ENCODE results near the gene TANGO2. TPM values are rescaled to one million over a fixed set of nuclear protein-coding genes. Genes with fewer than 3 reads are reported as not detected.

TANGO2 gene
- total and polyA plus RNA-seq, 9 of the 15 experiments (the other 6 are each of a cell fraction or from before 2014, with no cell fraction given) = 15.5 to 94.9 (median 70.1) TPM

GRCh38 chr22:20091690-20092476 lies 71.0 kb downstream of the TANGO2 start:
- no peak overlapping the region for H2AFZ ChIP-seq (ENCODE audit: low read depth, low read length)
- H3K79me2 ChIP-seq (ENCODE audit: control insufficient read depth, insufficient read depth, low read length) = peaks cover 69% of the 10 kb centered on the region
- no peaks in the 10 kb centered on the region for H3K27me3 ChIP-seq (ENCODE audit: control insufficient read depth in 2 of 2, insufficient read depth in 2 of 2, low read length in 2 of 2)
- H3K4me1 ChIP-seq (replicated peaks in 1 of 2; ENCODE audit: control insufficient read depth in 2 of 2, insufficient read depth in 2 of 2, low read length in 2 of 2) = peaks cover 0 to 7% of the 10 kb centered on the region in 2 experiments; a peak in 2 of 5 replicates
- in situ Hi-C loops (cut with MboI) (no loop called here), intact Hi-C loops (cut with micrococcal nuclease) (no loop called here)
- no peak overlapping the region for H3K4me3 ChIP-seq
- peaks cover 99% of the 10 kb centered on the region for H3K36me3 ChIP-seq (ENCODE audit: control insufficient read depth, insufficient read depth, low read length)
- H3K27ac ChIP-seq (ENCODE audit: extremely low read depth, low read depth, low read length) = no peak overlapping the region
- CTCF ChIA-PET (ENCODE audit: low intra/inter-chr PET ratio) = interaction anchor here (0.6 kb wide), 1 partner anchor 64 kb away, joined by 3 read pairs; no protein-coding TSS in a partner anchor
- POLR2A ChIA-PET = interaction anchor here (0.6 to 19.4 kb wide), 5 partner anchors 9 to 368 kb away, joined by 3 to 513 read pairs (median 4); partner anchors contain the start of genes DGCR8, GP1BB, RANBP1 and TANGO2
- H3K9me1 ChIP-seq (ENCODE audit: control insufficient read depth, insufficient read depth, low read length) = no peaks in the 10 kb centered on the region
- no peak overlapping the region for H3K4me2 ChIP-seq (ENCODE audit: insufficient read depth, low read length)
- BruUV-seq (replicated peaks) = no TSS peak
- H3K9ac ChIP-seq (ENCODE audit: insufficient read depth in 1 of 2, low read depth in 2 of 2, low read length in 2 of 2) = peak overlapping the region in 1 of 2 experiments; percentile 22; a peak in 1 of 4 replicates
- peaks cover 10% of the 10 kb centered on the region; the same call in 1 of the 2 replicates for H4K20me1 ChIP-seq (replicated peaks; ENCODE audit: control insufficient read depth, insufficient read depth, low read length)
- ATAC-seq (no peak), FAIRE-seq (no peak), DNase-seq (ENCODE audit: extremely low read depth in 1 of 4, low spot score in 3 of 4) (no peak)
- TF ChIP-seq WHSC1 (IDR thresholded peaks at IDR 0.05; ENCODE audit: low read length) (peak; percentile 15), KLF6 (CRISPR knock-in tag; IDR thresholded peaks at IDR 0.05; ENCODE audit: borderline replicate concordance) (no peak), POLR2A (conservative IDR thresholded peaks at IDR 0.05) (peak; percentile 52; the same call in 1 of the 2 replicates)
- WGBS (ENCODE audit: insufficient coverage, low coverage, missing lambda C conversion rate) = 95% methylated on average over 16 of the region's 16 CpGs
- H3K9me3 ChIP-seq (replicated peaks; ENCODE audit: control insufficient read depth, insufficient read depth, low read depth, low read length) = no peaks in the 10 kb centered on the region; the same call in 1 of the 2 replicates

- no peak overlapping the region for H2AFZ ChIP-seq (ENCODE audit: low read depth, low read length)
- 91% methylated on average over 11 of the region's 11 CpGs for WGBS (ENCODE audit: insufficient coverage, low coverage, missing lambda C conversion rate)
- peaks cover 99% of the 10 kb centered on the region for H3K36me3 ChIP-seq (ENCODE audit: control insufficient read depth, insufficient read depth, low read length)
- H3K9me1 ChIP-seq (ENCODE audit: control insufficient read depth, insufficient read depth, low read length) = no peaks in the 10 kb centered on the region
- peaks cover 0 to 7% of the 10 kb centered on the region in 2 experiments; a peak in 2 of 5 replicates for H3K4me1 ChIP-seq (replicated peaks in 1 of 2; ENCODE audit: control insufficient read depth in 2 of 2, insufficient read depth in 2 of 2, low read length in 2 of 2)
- ChIA-PET CTCF (ENCODE audit: low intra/inter-chr PET ratio) (interaction anchor here (0.6 kb wide), 1 partner anchor 64 kb away, joined by 3 read pairs; no protein-coding TSS in a partner anchor), POLR2A (interaction anchor here (1.6 to 19.4 kb wide), 3 partner anchors 10 to 71 kb away, joined by 4 to 513 read pairs (median 145); partner anchors contain the start of genes DGCR8, RANBP1, TANGO2 and TRMT2A)
- no peak overlapping the region for H3K4me3 ChIP-seq
- no TSS peak for BruUV-seq (replicated peaks)
- no peaks in the 10 kb centered on the region; the same call in 1 of the 2 replicates for H3K9me3 ChIP-seq (replicated peaks; ENCODE audit: control insufficient read depth, insufficient read depth, low read depth, low read length)
- H4K20me1 ChIP-seq (replicated peaks; ENCODE audit: control insufficient read depth, insufficient read depth, low read length) = peaks cover 10% of the 10 kb centered on the region; the same call in 1 of the 2 replicates
- in situ Hi-C loops (cut with MboI) = no loop called here
- DNase-seq (ENCODE audit: extremely low read depth in 1 of 4, low spot score in 3 of 4) (no peak), ATAC-seq (no peak), FAIRE-seq (no peak)
- intact Hi-C loops (cut with micrococcal nuclease) = no loop called here
- H3K4me2 ChIP-seq (ENCODE audit: insufficient read depth, low read length) = no peak overlapping the region
- peak overlapping the region in 1 of 2 experiments; percentile 22; a peak in 1 of 4 replicates for H3K9ac ChIP-seq (ENCODE audit: insufficient read depth in 1 of 2, low read depth in 2 of 2, low read length in 2 of 2)
- no peaks in the 10 kb centered on the region for H3K27me3 ChIP-seq (ENCODE audit: control insufficient read depth in 2 of 2, insufficient read depth in 2 of 2, low read length in 2 of 2)
- H3K79me2 ChIP-seq (ENCODE audit: control insufficient read depth, insufficient read depth, low read length) = peaks cover 69% of the 10 kb centered on the region
- H3K27ac ChIP-seq (ENCODE audit: extremely low read depth, low read depth, low read length) = no peak overlapping the region
- no peak for TF ChIP-seq KDM5B (IDR thresholded peaks at IDR 0.05; ENCODE audit: insufficient replicate concordance, low read depth, low read length)
- TF ChIP-seq ZNF124 (CRISPR knock-in tag; IDR thresholded peaks at IDR 0.05) = no peak
- no peak for TF ChIP-seq ZBTB1 (CRISPR knock-in tag; IDR thresholded peaks at IDR 0.05; ENCODE audit: borderline replicate concordance, low read depth)
- TF ChIP-seq POLR2A (conservative IDR thresholded peaks at IDR 0.05) = 0 out of 2 replicates have a peak, but pooled peaks have one; percentile 14
Measured at GRCh38 chr22:20092477-20092854, 71.6 kb downstream of the TANGO2 start.

Data from K562 (cell line).